Ureter (tissue), 1 donor: Measurements from ENCODE around the gene DAPK3. TPM values are rescaled to one million over a fixed set of nuclear protein-coding genes. Genes with fewer than 3 reads are reported as not detected.

Experiments
- DNase-seq: peaks from one replicate; pipeline ENCODE4 v3.0.0-alpha.2; 2020; ENCODE audit warnings: low spot score
- total RNA-seq: library from RNA; stranded (reverse); gene quantifications from one replicate; pipeline ENCODE4 v1.2.4, GENCODE V29; 2023
- donor health status: DM: yes; HTN: yes; CAD: no.

DAPK3 gene
- total RNA-seq, 1 donor from 2014 or later: 53.0 TPM

DNA sequence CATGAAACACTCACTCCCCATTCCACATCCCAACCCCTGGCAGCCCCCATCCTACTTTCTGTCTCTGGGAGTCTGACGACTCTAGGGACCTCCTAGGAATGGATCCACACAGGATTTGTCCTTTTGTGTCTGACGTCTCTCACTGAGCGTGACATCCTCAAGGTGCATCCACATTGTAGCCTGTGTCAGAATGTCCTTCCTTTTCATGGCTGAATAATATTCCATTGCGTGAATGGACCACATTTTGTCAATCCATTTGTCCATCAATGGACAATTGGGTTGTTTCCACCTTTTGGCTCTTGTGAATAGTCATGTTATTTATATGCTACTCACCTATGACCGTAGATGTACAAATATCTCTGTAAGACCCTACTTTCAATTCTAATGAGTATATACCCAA lies 54.9 kb downstream of the DAPK3 start:
- no peak for DNase-seq

DNA sequence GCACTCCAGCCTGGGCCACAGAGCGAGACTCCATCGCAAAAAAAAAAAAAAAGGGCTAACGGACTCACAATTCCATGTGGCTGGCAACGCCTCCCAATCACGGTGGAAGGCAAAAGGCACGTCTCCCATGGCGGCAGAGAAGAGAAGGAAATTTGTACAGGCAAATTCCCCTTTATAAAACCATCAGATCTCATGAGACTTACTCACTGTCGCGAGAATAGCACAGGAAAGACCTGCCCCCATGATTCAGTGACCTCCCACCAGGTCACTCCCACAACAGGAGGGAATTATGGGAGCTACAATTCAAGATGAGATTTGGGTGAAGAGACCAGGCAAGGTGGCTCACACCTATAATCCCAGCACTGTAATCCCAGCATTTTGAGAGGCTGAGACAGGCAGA lies 56.7 kb downstream of the DAPK3 start:
- DNase-seq: no peak

DNA sequence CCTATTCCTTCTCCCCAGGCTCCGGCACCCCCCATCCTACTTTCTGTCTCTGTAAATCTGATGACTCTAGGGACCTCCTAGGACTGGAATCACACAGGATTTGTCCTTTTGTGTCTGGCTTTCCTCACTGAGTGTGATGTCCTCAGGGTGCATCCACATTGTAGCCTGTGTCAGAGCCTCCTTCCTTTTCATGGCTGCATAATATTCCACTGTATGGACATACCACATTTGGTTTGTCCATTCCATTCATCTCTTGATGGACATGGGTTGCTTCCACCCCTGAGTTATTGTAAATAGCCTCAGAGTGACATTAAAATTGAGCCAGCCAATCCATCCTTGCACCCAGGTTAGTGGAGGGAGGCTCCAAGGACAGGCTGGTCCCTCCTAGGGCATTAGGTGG lies 60.8 kb downstream of the DAPK3 start:
- no peak for DNase-seq

Other genes with a start within 250 kb of the DAPK3 start
- gene APBA3, start 209.4 kb downstream of the DAPK3 start, total RNA-seq: 15.6 TPM
- gene MRPL54, start 208.4 kb downstream of the DAPK3 start, total RNA-seq: 51.7 TPM
- not detected for gene RAX2, start 198.9 kb downstream of the DAPK3 start, total RNA-seq
- gene MATK, start 184.7 kb downstream of the DAPK3 start, total RNA-seq: 1.9 TPM
- 0.91 TPM for gene ZFR2, start 102.1 kb downstream of the DAPK3 start, total RNA-seq
- gene ATCAY, start 90.4 kb downstream of the DAPK3 start, total RNA-seq: 4.9 TPM
- gene NMRK2, start 38.0 kb downstream of the DAPK3 start, total RNA-seq: not detected
- gene EEF2, start 14.4 kb upstream of the DAPK3 start, total RNA-seq: 2,169 TPM
- gene PIAS4, start 36.6 kb upstream of the DAPK3 start, total RNA-seq: 27.3 TPM
- gene ZBTB7A, start 95.8 kb upstream of the DAPK3 start, total RNA-seq: 63.8 TPM
- gene MAP2K2, start 153.0 kb upstream of the DAPK3 start, total RNA-seq: 103 TPM
- gene CREB3L3, start 182.5 kb upstream of the DAPK3 start, total RNA-seq: not detected
- gene SIRT6, start 211.5 kb upstream of the DAPK3 start, total RNA-seq: 23.9 TPM
- gene ANKRD24, start 211.6 kb upstream of the DAPK3 start, total RNA-seq: 2.7 TPM